GM18868 (cell line): ENCODE results near the gene IQCK.

Experiments used
- ATAC-seq: cut with Tn5 transposase; IDR thresholded peaks from one replicate; pipeline ENCODE4 v1.9.1; 2021; ENCODE audit warnings: mild to moderate bottlenecking, moderate library complexity; ENCODE audit not compliant: unreplicated experiment

Gene IQCK

GRCh38 chr16:19698480-19699465 is 19.3 kb upstream of the IQCK start:
- ATAC-seq: no peak

GRCh38 chr16:19699472-19699871 is 18.6 kb upstream of the IQCK start:
- no peak for ATAC-seq

GRCh38 chr16:19700319-19700781 is 17.7 kb upstream of the IQCK start:
- ATAC-seq: no peak

GRCh38 chr16:19701091-19701490 is 17.0 kb upstream of the IQCK start:
- no peak for ATAC-seq

- no peak for ATAC-seq
Observed at GRCh38 chr16:19703172-19703889, 14.7 kb upstream of the IQCK start.

GRCh38 chr16:19704321-19705145 is 13.5 kb upstream of the IQCK start:
- ATAC-seq: no peak

- no peak for ATAC-seq
Observed at GRCh38 chr16:19705146-19705501, 12.9 kb upstream of the IQCK start.

GRCh38 chr16:19705843-19706242 is 12.2 kb upstream of the IQCK start:
- no peak for ATAC-seq

- no peak for ATAC-seq
Observed at GRCh38 chr16:19706846-19707245, 11.2 kb upstream of the IQCK start.

GRCh38 chr16:19707569-19708295 is 10.3 kb upstream of the IQCK start:
- ATAC-seq: no peak

- no peak for ATAC-seq
Observed at GRCh38 chr16:19708296-19709205, 9.5 kb upstream of the IQCK start.

- ATAC-seq: no peak
Observed at GRCh38 chr16:19709381-19710136, 8.5 kb upstream of the IQCK start.

- ATAC-seq: no peak
Observed at GRCh38 chr16:19710191-19710908, 7.7 kb upstream of the IQCK start.

GRCh38 chr16:19710991-19711545 is 7.0 kb upstream of the IQCK start:
- ATAC-seq: no peak

GRCh38 chr16:19711643-19712042 is 6.4 kb upstream of the IQCK start:
- no peak for ATAC-seq

- no peak for ATAC-seq
Observed at GRCh38 chr16:19712418-19713058, 5.5 kb upstream of the IQCK start.

- ATAC-seq: no peak
Observed at GRCh38 chr16:19713697-19714096, 4.4 kb upstream of the IQCK start.
